HepG2 (cell line): ENCODE results near the gene MAPK13. TPM values are rescaled to one million over a fixed set of nuclear protein-coding genes. Genes with fewer than 3 reads are reported as not detected.

Experiments used
- ARNT ChIP-seq: fragments of 450-650 bp; IDR thresholded peaks from 2 replicates; pipeline ENCODE4 v1.6.1; 2017
- GATAD1 ChIP-seq: IDR thresholded peaks from 2 replicates; pipeline ENCODE4 v1.6.1; 2016; ENCODE audit warnings: missing genetic modification reagents, missing compliant biosample characterization
- KAT7 ChIP-seq: IDR thresholded peaks from 2 replicates; pipeline ENCODE4 v1.6.1; 2018; ENCODE audit warnings: borderline replicate concordance, missing compliant biosample characterization
- PAF1 ChIP-seq: IDR thresholded peaks from 2 replicates; pipeline ENCODE4 v1.6.1; 2016; ENCODE audit warnings: missing genetic modification reagents, missing compliant biosample characterization
- PAX8 ChIP-seq: sonication (generic); formaldehyde crosslinking; IDR thresholded peaks from 2 replicates; pipeline ENCODE4 v1.8.0; 2022; ENCODE audit warnings: mild to moderate bottlenecking, missing genetic modification reagents, borderline replicate concordance
- RAD21 ChIP-seq: fragments of 450-650 bp; formaldehyde crosslinking; IDR thresholded peaks from 2 replicates; pipeline ENCODE4 v1.5.0; 2020; ENCODE audit warnings: mild to moderate bottlenecking
- RFX1 ChIP-seq: fragments of 450-650 bp; IDR thresholded peaks from 2 replicates; pipeline ENCODE4 v1.6.1; 2017
- RFXANK ChIP-seq: IDR thresholded peaks from 2 replicates; pipeline ENCODE4 v1.6.1; 2016
- SALL2 ChIP-seq: sonication (generic); formaldehyde crosslinking; IDR thresholded peaks from 2 replicates; pipeline ENCODE4 v1.8.1; 2023; ENCODE audit warnings: mild to moderate bottlenecking, missing genetic modification reagents, inconsistent platforms
- SKI ChIP-seq: fragments of 450-650 bp; IDR thresholded peaks from one replicate; pipeline ENCODE4 v1.6.1; 2018; ENCODE audit warnings: mild to moderate bottlenecking; ENCODE audit not compliant: partially characterized antibody
- SRSF1 ChIP-seq: fragments of 200-400 bp; formaldehyde crosslinking; optimal IDR thresholded peaks from 2 replicates; pipeline ENCODE3; 2017; ENCODE audit warnings: mild to moderate bottlenecking, low read depth, low read length, moderate library complexity
- ZMYM3 ChIP-seq: sonication (generic); formaldehyde crosslinking; IDR thresholded peaks from 2 replicates; pipeline ENCODE4 v1.5.1; 2020; ENCODE audit warnings: mild to moderate bottlenecking, missing genetic modification reagents
- ZNF30 ChIP-seq: sonication (generic); formaldehyde crosslinking; IDR thresholded peaks from 2 replicates; pipeline ENCODE4 v1.5.0; 2020; ENCODE audit warnings: mild to moderate bottlenecking, missing genetic modification reagents
- ZNF549 ChIP-seq: sonication (generic); formaldehyde crosslinking; IDR thresholded peaks from 2 replicates; pipeline ENCODE4 v1.5.0; 2020; ENCODE audit warnings: missing genetic modification reagents
- ZNF777 ChIP-seq: sonication (generic); formaldehyde crosslinking; IDR thresholded peaks from 2 replicates; pipeline ENCODE4 v1.4.0; 2020; ENCODE audit warnings: missing genetic modification reagents
- ZSCAN25 ChIP-seq: sonication (generic); formaldehyde crosslinking; IDR thresholded peaks from 2 replicates; pipeline ENCODE4 v1.8.0; 2022; ENCODE audit warnings: mild to moderate bottlenecking, missing genetic modification reagents
- polyA plus RNA-seq, 8 experiments: library from polyadenylated mRNA; depleted of rRNA in 3 of 8; stranded (reverse) in 7 of 8; unstranded in 1 of 8; fragments of >200 nt; fragmentation: Illumina TruSeq in 4 of 8; extraction: Trizol in 4 of 8; gene quantifications; 2 replicates each; pipeline versions ENCODE4 v1.2.1 to v1.2.3, GENCODE V29; 2011 to 2016; ENCODE audit warnings: low read depth in 4 of 8, missing spikeins in 1 of 8, mixed read lengths in 1 of 8; ENCODE audit not compliant: insufficient read depth in 1 of 8
- total RNA-seq, 5 experiments: library from RNA; depleted of rRNA; stranded (reverse); fragments of >200 nt; fragmentation: Illumina TruSeq; extraction: Trizol; gene quantifications; 2 replicates each; pipeline ENCODE4 v1.2.3, GENCODE V29; 2016; ENCODE audit warnings: low read depth in 1 of 5
- TF ChIP-seq, protein P1 (sequence below): sonication (generic); formaldehyde crosslinking; IDR thresholded peaks from 2 replicates; pipeline ENCODE4 v1.5.1; 2020; ENCODE audit warnings: mild to moderate bottlenecking, missing genetic modification reagents, borderline replicate concordance
- TF ChIP-seq, protein P2 (sequence below): sonication (generic); formaldehyde crosslinking; IDR thresholded peaks from 2 replicates; pipeline ENCODE4 v1.8.0; 2022; ENCODE audit warnings: mild to moderate bottlenecking, missing genetic modification reagents, moderate library complexity
- TF ChIP-seq, protein P3 (sequence below): IDR thresholded peaks from 2 replicates; pipeline ENCODE4 v1.6.1; 2016; ENCODE audit warnings: low read depth, missing genetic modification reagents, missing compliant biosample characterization
- TF ChIP-seq, protein P4 (sequence below): sonication (generic); formaldehyde crosslinking; IDR thresholded peaks from 2 replicates; pipeline ENCODE4 v1.4.0; 2020; ENCODE audit warnings: mild to moderate bottlenecking, missing genetic modification reagents
- TF ChIP-seq, protein P5 (sequence below): sonication (generic); formaldehyde crosslinking; IDR thresholded peaks from 2 replicates; pipeline ENCODE4 v1.5.0; 2020; ENCODE audit warnings: mild to moderate bottlenecking, missing genetic modification reagents, borderline replicate concordance

MAPK13 gene
- total and polyA plus RNA-seq, 2 of the 13 experiments (the other 11 are each of a cell fraction or from before 2014, with no cell fraction given), result 12.7 to 43.4 TPM

DNA sequence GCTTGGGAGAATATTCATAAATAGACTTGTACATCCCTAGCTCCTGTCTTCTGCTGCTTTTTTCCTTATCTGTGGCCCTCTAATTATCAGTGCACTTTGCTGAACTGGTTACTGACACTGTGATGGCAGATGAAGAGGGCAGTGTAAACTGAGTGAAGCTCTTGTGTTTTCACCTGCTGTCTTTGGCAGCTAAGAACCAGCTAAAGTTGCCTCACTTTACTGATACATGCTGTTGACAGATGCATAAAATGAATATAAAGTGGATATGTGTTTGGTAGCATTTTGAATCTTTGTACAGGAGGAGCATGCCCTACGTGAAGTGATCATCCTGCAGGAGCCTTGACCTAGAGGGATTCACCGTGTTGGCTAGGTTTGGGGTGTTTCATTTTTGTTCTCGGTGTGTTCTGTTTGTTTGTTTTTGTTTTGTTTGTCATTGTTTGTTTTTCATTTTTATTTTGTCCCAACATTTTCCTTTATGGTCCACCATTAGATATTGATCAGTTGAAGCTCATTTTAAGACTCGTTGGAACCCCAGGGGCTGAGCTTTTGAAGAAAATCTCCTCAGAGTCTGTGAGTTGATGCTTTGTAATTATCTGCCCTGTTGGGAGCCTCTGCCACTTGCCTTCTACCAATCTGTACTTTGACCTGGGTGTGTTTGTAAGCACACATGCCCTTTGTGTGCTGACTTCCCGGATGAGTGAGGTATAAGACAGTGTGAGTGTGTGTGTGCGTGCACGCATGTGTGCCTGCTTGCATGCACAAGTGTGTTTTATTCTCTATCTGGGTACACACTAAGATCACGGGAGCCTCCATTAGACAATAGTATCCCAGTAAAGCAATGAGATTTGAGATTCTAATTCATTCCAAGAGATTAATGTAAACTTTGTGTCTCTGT lies 34.6 kb upstream of the MAPK13 start (continued):
- peak; percentile 95 for TF ChIP-seq KAT7
- TF ChIP-seq RFXANK (CRISPR knock-in tag), result peak; percentile 82
- TF ChIP-seq, protein P1, sequence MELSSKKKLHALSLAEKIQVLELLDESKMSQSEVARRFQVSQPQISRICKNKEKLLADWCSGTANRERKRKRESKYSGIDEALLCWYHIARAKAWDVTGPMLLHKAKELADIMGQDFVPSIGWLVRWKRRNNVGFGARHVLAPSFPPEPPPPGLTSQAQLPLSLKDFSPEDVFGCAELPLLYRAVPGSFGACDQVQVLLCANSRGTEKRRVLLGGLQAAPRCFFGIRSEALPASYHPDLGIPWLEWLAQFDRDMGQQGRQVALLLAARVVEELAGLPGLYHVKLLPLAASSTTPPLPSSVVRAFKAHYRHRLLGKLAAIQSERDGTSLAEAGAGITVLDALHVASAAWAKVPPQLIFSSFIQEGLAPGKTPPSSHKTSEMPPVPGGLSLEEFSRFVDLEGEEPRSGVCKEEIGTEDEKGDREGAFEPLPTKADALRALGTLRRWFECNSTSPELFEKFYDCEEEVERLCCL, result no peak
- TF ChIP-seq RFX1, result no peak
- peak; percentile 53; the same call in 1 of the 2 replicates for TF ChIP-seq ZSCAN25
- TF ChIP-seq ZNF30 (CRISPR knock-in tag), result no peak
- TF ChIP-seq PAF1, result 0 out of 2 replicates have a peak, but pooled peaks have one; percentile 77
- no peak for TF ChIP-seq SRSF1
- no peak for TF ChIP-seq PAX8
- TF ChIP-seq, protein P2, sequence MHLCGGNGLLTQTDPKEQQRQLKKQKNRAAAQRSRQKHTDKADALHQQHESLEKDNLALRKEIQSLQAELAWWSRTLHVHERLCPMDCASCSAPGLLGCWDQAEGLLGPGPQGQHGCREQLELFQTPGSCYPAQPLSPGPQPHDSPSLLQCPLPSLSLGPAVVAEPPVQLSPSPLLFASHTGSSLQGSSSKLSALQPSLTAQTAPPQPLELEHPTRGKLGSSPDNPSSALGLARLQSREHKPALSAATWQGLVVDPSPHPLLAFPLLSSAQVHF (CRISPR knock-in tag), result no peak
- no peak for TF ChIP-seq SALL2 (CRISPR knock-in tag)
- peak; percentile 50; the same call in 1 of the 2 replicates for TF ChIP-seq ZNF549 (CRISPR knock-in tag)
- TF ChIP-seq, protein P3, sequence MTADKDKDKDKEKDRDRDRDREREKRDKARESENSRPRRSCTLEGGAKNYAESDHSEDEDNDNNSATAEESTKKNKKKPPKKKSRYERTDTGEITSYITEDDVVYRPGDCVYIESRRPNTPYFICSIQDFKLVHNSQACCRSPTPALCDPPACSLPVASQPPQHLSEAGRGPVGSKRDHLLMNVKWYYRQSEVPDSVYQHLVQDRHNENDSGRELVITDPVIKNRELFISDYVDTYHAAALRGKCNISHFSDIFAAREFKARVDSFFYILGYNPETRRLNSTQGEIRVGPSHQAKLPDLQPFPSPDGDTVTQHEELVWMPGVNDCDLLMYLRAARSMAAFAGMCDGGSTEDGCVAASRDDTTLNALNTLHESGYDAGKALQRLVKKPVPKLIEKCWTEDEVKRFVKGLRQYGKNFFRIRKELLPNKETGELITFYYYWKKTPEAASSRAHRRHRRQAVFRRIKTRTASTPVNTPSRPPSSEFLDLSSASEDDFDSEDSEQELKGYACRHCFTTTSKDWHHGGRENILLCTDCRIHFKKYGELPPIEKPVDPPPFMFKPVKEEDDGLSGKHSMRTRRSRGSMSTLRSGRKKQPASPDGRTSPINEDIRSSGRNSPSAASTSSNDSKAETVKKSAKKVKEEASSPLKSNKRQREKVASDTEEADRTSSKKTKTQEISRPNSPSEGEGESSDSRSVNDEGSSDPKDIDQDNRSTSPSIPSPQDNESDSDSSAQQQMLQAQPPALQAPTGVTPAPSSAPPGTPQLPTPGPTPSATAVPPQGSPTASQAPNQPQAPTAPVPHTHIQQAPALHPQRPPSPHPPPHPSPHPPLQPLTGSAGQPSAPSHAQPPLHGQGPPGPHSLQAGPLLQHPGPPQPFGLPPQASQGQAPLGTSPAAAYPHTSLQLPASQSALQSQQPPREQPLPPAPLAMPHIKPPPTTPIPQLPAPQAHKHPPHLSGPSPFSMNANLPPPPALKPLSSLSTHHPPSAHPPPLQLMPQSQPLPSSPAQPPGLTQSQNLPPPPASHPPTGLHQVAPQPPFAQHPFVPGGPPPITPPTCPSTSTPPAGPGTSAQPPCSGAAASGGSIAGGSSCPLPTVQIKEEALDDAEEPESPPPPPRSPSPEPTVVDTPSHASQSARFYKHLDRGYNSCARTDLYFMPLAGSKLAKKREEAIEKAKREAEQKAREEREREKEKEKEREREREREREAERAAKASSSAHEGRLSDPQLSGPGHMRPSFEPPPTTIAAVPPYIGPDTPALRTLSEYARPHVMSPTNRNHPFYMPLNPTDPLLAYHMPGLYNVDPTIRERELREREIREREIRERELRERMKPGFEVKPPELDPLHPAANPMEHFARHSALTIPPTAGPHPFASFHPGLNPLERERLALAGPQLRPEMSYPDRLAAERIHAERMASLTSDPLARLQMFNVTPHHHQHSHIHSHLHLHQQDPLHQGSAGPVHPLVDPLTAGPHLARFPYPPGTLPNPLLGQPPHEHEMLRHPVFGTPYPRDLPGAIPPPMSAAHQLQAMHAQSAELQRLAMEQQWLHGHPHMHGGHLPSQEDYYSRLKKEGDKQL (CRISPR knock-in tag), result no peak
- peak; percentile 46 for TF ChIP-seq SKI
- TF ChIP-seq GATAD1 (CRISPR knock-in tag), result peak; percentile 82
- TF ChIP-seq, protein P4, sequence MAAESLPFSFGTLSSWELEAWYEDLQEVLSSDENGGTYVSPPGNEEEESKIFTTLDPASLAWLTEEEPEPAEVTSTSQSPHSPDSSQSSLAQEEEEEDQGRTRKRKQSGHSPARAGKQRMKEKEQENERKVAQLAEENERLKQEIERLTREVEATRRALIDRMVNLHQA (CRISPR knock-in tag), result no peak
- TF ChIP-seq ZMYM3 (CRISPR knock-in tag), result peak; percentile 73; the same call in 1 of the 2 replicates
- 0 out of 2 replicates have a peak, but pooled peaks have one; percentile 29 for TF ChIP-seq RAD21 (CRISPR knock-in tag)
- TF ChIP-seq, protein P5, sequence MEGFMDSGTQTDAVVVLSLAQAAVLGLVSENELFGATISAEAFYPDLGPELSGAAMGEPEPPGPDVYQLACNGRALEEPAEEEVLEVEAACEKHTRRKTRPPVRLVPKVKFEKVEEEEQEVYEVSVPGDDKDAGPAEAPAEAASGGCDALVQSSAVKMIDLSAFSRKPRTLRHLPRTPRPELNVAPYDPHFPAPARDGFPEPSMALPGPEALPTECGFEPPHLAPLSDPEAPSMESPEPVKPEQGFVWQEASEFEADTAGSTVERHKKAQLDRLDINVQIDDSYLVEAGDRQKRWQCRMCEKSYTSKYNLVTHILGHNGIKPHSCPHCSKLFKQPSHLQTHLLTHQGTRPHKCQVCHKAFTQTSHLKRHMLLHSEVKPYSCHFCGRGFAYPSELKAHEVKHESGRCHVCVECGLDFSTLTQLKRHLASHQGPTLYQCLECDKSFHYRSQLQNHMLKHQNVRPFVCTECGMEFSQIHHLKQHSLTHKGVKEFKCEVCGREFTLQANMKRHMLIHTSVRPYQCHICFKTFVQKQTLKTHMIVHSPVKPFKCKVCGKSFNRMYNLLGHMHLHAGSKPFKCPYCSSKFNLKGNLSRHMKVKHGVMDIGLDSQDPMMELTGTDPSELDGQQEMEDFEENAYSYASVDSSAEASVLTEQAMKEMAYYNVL, result 0 out of 2 replicates have a peak, but pooled peaks have one; percentile 39
- no peak for TF ChIP-seq ARNT
- no peak for TF ChIP-seq ZNF777 (CRISPR knock-in tag)
